GM12872 (cell line): ENCODE results near the gene ECE1.

Experiments used
- CTCF ChIP-seq: IDR thresholded peaks from 3 replicates; pipeline ENCODE4 v1.5.1; 2011; ENCODE audit warnings: low read depth, mild to moderate bottlenecking, low read length, moderate library complexity; ENCODE audit not compliant: insufficient read depth

Gene ECE1

DNA sequence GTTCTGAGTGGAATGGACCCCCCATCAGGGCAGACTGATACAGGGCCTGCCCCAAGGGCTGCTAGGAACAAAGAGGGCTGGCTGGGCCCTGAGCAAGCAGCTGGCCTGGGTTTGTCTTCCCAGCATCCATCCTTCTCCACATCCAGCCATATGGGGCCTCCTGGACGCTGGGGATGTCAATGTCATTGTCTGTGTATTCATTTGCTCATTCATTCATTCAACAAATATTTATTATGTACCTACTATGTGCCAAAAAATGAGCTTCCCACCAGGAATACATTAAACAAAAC lies 15.6 kb upstream of the ECE1 start:
- no peak for TF ChIP-seq CTCF

GRCh38 chr1:21305155-21305899 lies 15.1 kb upstream of the ECE1 start:
- no peak for TF ChIP-seq CTCF

DNA sequence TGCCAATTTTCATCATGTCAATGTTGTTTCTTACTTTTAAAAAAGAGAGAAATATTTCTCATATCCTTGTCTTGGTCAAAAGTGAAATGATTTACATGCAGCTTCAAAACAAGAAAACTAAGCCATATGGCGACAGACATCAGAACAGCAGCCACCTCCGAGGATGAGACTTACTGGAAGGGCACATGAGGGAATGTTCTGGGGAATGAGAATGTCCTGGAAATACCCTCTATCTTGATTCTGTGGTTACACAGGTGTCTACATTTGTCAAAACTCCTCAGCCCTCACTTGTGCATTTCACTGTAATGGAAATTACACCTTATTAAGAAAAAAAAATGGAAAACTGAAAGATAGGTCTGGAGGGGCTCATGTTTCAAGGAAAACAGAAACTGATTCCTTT lies 14.2 kb upstream of the ECE1 start:
- no peak for TF ChIP-seq CTCF

DNA sequence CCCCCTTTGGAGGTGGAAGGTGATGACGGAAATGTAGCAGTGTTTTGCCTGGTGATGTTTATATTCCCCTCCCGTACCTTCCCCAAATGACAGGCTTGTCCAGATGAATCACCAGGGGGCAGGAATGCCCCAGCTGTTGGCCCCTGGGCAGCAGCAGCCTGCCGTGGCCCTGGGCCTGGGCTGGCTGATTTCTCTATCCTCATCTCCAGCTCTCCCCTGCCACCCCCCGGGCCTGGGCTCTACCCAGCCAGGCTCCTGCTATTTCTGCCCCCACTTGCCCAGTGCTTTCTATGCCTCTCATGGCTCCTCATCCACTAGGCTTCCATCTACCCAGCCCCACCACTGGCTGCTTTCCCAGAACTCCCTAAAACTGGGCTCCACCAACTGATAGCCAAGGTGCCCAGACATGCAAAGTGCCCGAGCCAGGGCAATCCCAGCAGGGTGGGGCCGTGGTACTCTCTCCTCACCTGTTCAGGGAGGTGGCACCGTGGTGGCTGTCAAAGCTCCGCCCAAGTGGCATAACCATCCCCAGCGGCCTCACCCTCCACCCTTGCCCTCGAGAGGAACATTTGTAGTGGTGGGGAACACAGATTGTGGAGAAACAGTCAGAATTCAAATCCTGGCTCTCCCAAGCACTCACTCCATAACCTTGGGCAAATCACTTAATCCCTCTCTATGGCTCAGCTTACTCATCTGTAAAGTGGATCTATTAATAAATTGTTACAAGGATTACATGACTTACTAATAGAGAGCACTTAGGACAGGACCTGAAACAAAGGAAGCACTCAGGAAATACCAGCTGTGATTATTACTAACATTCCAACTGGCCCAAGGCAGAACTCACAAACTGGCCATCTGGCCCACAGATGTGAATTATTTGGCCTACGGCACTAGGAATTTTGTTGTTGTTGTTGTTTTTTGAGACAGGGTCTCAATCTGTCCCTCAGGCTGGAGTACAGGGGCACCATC lies 12.8 kb upstream of the ECE1 start:
- no peak for TF ChIP-seq CTCF

- no peak for TF ChIP-seq CTCF
Observed at GRCh38 chr1:21301794-21302440, 11.7 kb upstream of the ECE1 start.

DNA sequence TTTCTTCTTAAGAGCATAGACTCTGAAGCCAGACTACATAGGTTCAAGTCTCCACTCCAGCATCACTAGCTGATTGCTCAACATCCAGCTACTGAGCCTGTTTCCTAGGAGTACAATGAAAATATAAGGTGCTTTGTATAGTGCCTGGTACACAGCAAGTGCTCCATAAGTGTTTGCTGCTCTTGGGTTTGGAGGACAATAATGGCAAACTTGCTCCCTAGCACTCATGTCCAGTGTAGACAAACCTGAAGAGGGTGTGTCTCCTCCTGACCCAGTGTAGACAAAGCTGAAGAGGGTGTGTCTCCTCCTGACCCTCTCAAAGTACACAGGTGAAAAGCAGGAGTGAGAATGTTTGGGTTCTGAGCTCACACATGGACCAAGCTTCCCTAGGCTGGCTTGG lies 10.5 kb upstream of the ECE1 start:
- TF ChIP-seq CTCF: no peak

DNA sequence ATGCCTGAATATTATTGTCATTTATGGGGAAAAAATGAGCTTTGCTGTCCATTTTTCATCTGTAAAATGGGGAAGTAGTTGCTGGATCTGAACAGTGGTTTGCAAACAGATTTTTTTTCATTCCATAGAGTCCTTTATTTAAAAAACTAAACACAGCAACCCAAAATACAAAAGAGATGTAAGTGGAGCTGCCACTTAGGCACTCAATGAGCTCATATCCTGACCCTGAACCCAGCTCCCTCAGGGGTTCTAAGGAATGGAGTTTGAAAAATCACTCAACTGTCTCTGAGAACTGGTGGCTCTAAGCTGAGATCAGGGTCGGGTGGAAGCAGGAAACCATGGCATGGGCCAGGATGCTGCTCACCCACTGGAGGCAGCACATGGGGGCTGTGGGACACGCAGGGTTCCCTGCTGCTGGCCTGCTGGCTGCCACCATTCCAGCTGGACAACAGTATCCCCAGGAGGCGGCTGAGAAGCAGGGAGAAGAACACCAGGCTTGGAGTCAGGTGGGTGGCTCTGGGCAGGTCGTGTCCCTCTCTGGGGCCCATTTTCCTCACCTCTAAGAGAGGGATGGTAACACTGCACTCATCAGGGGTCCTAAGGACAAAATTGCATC lies 9.6 kb upstream of the ECE1 start:
- TF ChIP-seq CTCF: no peak
